ENCODE measurements around the gene BRIP1. TPM values are rescaled to one million over a fixed set of nuclear protein-coding genes. Genes with fewer than 3 reads are reported as not detected.

The BRIP1 gene
- total and polyA plus RNA-seq, 10 of the 15 experiments (the other 5 are each of a cell fraction or from before 2014, with no cell fraction given) = 4.0 to 24.2 (median 12.8) TPM

DNA sequence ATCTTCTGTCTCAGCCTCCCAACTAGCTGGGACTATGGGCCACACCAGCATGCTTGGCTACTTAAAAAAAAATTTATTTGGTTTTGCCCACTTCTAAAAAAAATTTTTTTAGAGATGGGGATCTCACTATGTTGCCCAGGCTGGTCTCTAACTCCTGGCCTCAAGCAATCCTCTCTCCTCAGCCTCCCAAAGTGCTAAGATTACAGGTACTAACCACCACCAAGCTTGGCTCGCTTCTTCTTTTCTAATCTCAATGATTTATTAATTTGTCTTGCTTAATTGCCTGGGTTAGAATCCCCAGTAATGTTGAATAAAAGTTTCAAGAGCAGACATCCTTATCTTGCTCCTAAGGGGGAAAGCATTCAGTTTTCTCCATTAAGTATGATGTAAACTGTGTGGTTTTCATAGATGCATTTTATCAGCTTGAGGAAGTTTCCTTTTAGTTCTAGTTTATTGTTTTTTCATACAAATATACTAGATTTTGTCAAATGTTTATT is 206.6 kb downstream of the BRIP1 start:
- ChIA-PET POLR2A (no interaction called here), RAD21 (ENCODE audit: unreplicated experiment) (no interaction called here), SMC1A (ENCODE audit: uncharacterized antibody, unreplicated experiment) (no interaction called here), CTCF (interaction anchor here (1.2 kb wide), 1 partner anchor 49 kb away, joined by 3 read pairs; no protein-coding TSS in a partner anchor)
- no peaks in the 10 kb centered on the region for H3K4me1 ChIP-seq (ENCODE audit: control insufficient read depth, insufficient read depth, low read length)
- no peak for FAIRE-seq
- H3K36me3 ChIP-seq (ENCODE audit: control insufficient read depth in 2 of 2, insufficient read depth in 2 of 2, low read length in 1 of 2) = no peaks in the 10 kb centered on the region
- BruUV-seq (replicated peaks) = no TSS peak
- 100% methylated on average over 1 of the region's 1 CpG for WGBS (ENCODE audit: insufficient coverage, insufficient replicate concordance, low lambda C conversion rate, missing lambda C conversion rate)
- no peak overlapping the region for H2AFZ ChIP-seq (ENCODE audit: control insufficient read depth, low read depth, low read length)
- no peak overlapping the region for H3K4me3 ChIP-seq
- no peak overlapping the region for H3K9ac ChIP-seq (ENCODE audit: control insufficient read depth, insufficient read depth, low read length)
- no peak for ATAC-seq
- H4K20me1 ChIP-seq (ENCODE audit: control insufficient read depth, insufficient read depth) = no peaks in the 10 kb centered on the region
- peak; percentile 85; the same call in 1 of the 2 replicates for TF ChIP-seq NFXL1 (IDR thresholded peaks at IDR 0.05; ENCODE audit: borderline replicate concordance)
- peak in 1 of 2 experiments; percentile 86; a peak in 1 of 4 replicates for TF ChIP-seq ETV6 (conservative IDR thresholded peaks at IDR 0.05 in 1 of 2, IDR thresholded peaks at IDR 0.05 in 1 of 2; ENCODE audit: borderline replicate concordance in 1 of 2, low read depth in 1 of 2)
- no peak for TF ChIP-seq IKZF2 (IDR thresholded peaks at IDR 0.05)
- no peaks in the 10 kb centered on the region for H3K79me2 ChIP-seq (ENCODE audit: control insufficient read depth, insufficient read depth, low read length)
- DNase-seq (ENCODE audit: low read depth, low spot score) = no peak
- no peak overlapping the region for H3K27ac ChIP-seq (ENCODE audit: control insufficient read depth, insufficient read depth)
- in situ Hi-C loops (cut with MboI) = no loop called here
- no peak overlapping the region for H3K4me2 ChIP-seq (ENCODE audit: control insufficient read depth, insufficient read depth)
- no peaks in the 10 kb centered on the region for H3K27me3 ChIP-seq (replicated peaks in 1 of 2; ENCODE audit: control insufficient read depth in 2 of 2, insufficient read depth in 2 of 2, low read length in 1 of 2)
- intact Hi-C loops (cut with micrococcal nuclease; ENCODE audit: unreplicated experiment) = no loop called here
- no peaks in the 10 kb centered on the region; the same call in 2 of the 3 replicates for H3K9me3 ChIP-seq (replicated peaks; ENCODE audit: control insufficient read depth, insufficient read depth, low read length)

DNA sequence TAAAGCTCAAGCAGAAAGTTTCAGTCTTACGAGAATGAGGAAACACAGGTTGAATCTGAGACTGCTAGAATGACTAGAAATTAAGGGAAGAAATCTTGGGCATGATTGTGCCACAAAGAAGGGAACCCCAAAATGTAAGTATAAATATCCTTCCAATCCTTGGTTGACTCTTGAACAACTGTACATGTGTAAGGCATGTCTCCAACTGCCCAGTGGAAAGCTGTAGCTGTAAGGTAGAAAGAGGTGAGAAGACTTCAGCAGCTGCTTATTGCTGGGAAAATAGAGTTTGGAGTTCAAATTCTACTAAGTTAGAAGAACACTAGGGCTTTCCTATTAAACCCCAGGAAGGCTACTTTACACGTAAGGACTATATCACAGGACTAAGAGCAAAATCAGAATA is 212.6 kb downstream of the BRIP1 start:
- H4K20me1 ChIP-seq (ENCODE audit: control insufficient read depth, insufficient read depth) = no peaks in the 10 kb centered on the region
- CTCF ChIA-PET = interaction anchor here (0.5 to 1.3 kb wide), 2 partner anchors 78 to 459 kb away, joined by 3 to 5 read pairs; no protein-coding TSS in a partner anchor
- no peak for ATAC-seq
- TF ChIP-seq, protein P1, sequence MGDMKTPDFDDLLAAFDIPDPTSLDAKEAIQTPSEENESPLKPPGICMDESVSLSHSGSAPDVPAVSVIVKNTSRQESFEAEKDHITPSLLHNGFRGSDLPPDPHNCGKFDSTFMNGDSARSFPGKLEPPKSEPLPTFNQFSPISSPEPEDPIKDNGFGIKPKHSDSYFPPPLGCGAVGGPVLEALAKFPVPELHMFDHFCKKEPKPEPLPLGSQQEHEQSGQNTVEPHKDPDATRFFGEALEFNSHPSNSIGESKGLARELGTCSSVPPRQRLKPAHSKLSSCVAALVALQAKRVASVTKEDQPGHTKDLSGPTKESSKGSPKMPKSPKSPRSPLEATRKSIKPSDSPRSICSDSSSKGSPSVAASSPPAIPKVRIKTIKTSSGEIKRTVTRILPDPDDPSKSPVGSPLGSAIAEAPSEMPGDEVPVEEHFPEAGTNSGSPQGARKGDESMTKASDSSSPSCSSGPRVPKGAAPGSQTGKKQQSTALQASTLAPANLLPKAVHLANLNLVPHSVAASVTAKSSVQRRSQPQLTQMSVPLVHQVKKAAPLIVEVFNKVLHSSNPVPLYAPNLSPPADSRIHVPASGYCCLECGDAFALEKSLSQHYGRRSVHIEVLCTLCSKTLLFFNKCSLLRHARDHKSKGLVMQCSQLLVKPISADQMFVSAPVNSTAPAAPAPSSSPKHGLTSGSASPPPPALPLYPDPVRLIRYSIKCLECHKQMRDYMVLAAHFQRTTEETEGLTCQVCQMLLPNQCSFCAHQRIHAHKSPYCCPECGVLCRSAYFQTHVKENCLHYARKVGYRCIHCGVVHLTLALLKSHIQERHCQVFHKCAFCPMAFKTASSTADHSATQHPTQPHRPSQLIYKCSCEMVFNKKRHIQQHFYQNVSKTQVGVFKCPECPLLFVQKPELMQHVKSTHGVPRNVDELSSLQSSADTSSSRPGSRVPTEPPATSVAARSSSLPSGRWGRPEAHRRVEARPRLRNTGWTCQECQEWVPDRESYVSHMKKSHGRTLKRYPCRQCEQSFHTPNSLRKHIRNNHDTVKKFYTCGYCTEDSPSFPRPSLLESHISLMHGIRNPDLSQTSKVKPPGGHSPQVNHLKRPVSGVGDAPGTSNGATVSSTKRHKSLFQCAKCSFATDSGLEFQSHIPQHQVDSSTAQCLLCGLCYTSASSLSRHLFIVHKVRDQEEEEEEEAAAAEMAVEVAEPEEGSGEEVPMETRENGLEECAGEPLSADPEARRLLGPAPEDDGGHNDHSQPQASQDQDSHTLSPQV (IDR thresholded peaks at IDR 0.05) = no peak
- no peak for TF ChIP-seq RAD51 (IDR thresholded peaks at IDR 0.05)
- TF ChIP-seq CHD4 (IDR thresholded peaks at IDR 0.05) = no peak
- no peak for TF ChIP-seq BACH1 (IDR thresholded peaks at IDR 0.05; ENCODE audit: borderline replicate concordance)
- TF ChIP-seq CBX5 (IDR thresholded peaks at IDR 0.05; ENCODE audit: low read depth) = no peak
- TF ChIP-seq RBBP5 (conservative IDR thresholded peaks at IDR 0.05) = no peak

More for the DNA sequence above, 212.6 kb downstream of the BRIP1 start:
- DNase-seq (ENCODE audit: low read depth, low spot score) = no peak
- no TSS peak for BruUV-seq (replicated peaks)
- ChIA-PET RAD21 (ENCODE audit: unreplicated experiment) (no interaction called here), POLR2A (no interaction called here), SMC1A (ENCODE audit: uncharacterized antibody, unreplicated experiment) (interaction anchor here (0.7 to 0.8 kb wide), 2 partner anchors 24 to 184 kb away, joined by 3 read pairs; no protein-coding TSS in a partner anchor)
- Histone ChIP-seq H3K9me3 (replicated peaks; ENCODE audit: control insufficient read depth, insufficient read depth, low read length) (peaks cover 3% of the 10 kb centered on the region; the same call in 2 of the 3 replicates), H3K9ac (ENCODE audit: control insufficient read depth, insufficient read depth, low read length) (no peak overlapping the region), H3K27ac (ENCODE audit: control insufficient read depth, insufficient read depth) (no peak overlapping the region), H3K36me3 (ENCODE audit: control insufficient read depth in 2 of 2, insufficient read depth in 2 of 2, low read length in 1 of 2) (no peaks in the 10 kb centered on the region), H3K27me3 (replicated peaks in 1 of 2; ENCODE audit: control insufficient read depth in 2 of 2, insufficient read depth in 2 of 2, low read length in 1 of 2) (no peaks in the 10 kb centered on the region), H2AFZ (ENCODE audit: control insufficient read depth, low read depth, low read length) (no peak overlapping the region), H3K79me2 (ENCODE audit: control insufficient read depth, insufficient read depth, low read length) (no peaks in the 10 kb centered on the region), H3K4me2 (ENCODE audit: control insufficient read depth, insufficient read depth) (no peak overlapping the region), H3K4me3 (no peak overlapping the region), H3K4me1 (ENCODE audit: control insufficient read depth, insufficient read depth, low read length) (no peaks in the 10 kb centered on the region; the same call in 1 of the 2 replicates)
- in situ Hi-C loops (cut with MboI) (no loop called here), intact Hi-C loops (cut with micrococcal nuclease; ENCODE audit: unreplicated experiment) (no loop called here)
- FAIRE-seq = no peak
- 94% methylated on average over 2 of the region's 2 CpGs for WGBS (ENCODE audit: insufficient coverage, insufficient replicate concordance, low lambda C conversion rate, missing lambda C conversion rate)
